Esophagus squamous epithelium (tissue), 4 donors: ENCODE results near the gene PLCB4.

ENCODE experiments used
- CTCF ChIP-seq, 6 experiments: fragments of 450-650 bp in 4 of 6; fragments of 200-600 bp in 2 of 6; sonication (generic) in 2 of 6; IDR thresholded peaks; one replicate each; pipeline ENCODE4 v1.5.1; 2016 to 2019; ENCODE audit warnings: antibody characterized with exemption in 6 of 6, mild to moderate bottlenecking in 4 of 6, moderate library complexity in 4 of 6
- POLR2A ChIP-seq, 4 donors: fragments of 450-650 bp; IDR thresholded peaks; one replicate each; pipeline ENCODE4 v1.6.1; 2017; ENCODE audit warnings: antibody characterized with exemption in 4 of 4, mild to moderate bottlenecking in 4 of 4, moderate library complexity in 3 of 4

- TF ChIP-seq CTCF (IDR thresholded peaks at IDR 0.05) (no peak), POLR2A (IDR thresholded peaks at IDR 0.05) (no peak)
These were observed 451.2 kb downstream of the PLCB4 start for GRCh38 chr20:9520086-9520485.
